ENCODE data around the gene TRIM7.

TRIM7 gene

GRCh38 chr5:181204826-181205760 is at the start of gene TRIM7:
Gene TRIM7, minus strand, starts transcription at chr5:181205196. Its CDS starts 86 bp downstream, at chr5:181205110.
- DNase-seq = no peak

DNA sequence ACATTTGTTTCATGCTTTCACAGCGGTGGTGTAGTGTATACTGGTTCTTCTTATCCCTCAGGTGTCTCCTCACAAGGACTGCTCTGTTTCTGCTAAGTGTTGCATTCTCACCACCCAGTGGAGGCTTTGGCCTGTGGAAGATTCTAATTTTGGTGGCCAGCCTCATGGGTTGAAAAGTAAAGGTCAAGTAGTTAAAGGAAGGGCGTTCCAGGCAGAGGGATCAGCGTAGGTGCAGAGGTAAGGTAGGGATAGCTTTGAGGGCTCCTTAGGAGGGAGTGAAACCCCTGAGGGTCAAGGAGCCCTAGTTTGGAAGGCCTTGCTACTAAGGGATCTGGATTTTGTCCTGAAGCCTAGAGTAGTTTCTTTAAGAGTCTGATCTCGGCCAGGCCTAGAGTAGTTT is 43.3 kb upstream of the TRIM7 start:
- DNase-seq = no peak

DNA sequence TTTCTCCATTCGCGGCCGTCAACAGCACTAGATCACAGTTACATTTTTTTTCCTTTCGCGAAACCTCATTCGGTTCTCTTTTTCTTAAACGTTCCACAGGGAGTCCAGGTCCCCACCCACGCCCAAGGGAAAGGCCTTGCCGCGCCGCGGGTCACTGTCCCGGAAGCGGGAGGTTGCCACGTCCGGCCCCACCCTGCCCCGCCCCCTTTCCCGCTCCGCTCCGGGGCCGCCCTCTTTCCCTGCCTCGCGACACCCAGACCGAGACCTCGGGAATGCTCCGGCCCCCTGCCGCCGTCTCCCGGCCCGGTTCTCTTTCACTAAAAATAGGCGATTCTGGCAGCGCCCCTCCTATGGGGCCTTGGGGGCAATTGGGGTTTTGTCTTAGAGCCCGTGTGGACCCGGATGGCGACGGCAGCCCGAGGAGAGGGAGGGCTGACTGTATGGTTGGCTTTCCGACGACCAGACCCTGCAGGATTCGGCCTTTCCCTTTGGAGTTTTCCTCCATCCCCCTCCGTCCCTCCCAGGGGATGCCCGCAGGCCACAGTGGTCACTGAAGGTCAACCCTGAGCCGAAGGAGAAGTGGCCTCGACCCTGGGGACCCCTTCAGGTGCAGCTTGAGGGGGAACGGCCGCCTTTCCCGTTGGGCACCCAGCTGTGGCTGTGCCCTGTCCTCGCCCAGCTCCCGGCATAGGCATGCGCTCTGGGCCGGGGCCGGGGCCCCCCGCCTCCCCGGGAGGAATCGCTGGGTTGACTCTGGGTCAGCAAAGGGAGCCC is 41.5 kb upstream of the TRIM7 start:
- no peak for DNase-seq

DNA sequence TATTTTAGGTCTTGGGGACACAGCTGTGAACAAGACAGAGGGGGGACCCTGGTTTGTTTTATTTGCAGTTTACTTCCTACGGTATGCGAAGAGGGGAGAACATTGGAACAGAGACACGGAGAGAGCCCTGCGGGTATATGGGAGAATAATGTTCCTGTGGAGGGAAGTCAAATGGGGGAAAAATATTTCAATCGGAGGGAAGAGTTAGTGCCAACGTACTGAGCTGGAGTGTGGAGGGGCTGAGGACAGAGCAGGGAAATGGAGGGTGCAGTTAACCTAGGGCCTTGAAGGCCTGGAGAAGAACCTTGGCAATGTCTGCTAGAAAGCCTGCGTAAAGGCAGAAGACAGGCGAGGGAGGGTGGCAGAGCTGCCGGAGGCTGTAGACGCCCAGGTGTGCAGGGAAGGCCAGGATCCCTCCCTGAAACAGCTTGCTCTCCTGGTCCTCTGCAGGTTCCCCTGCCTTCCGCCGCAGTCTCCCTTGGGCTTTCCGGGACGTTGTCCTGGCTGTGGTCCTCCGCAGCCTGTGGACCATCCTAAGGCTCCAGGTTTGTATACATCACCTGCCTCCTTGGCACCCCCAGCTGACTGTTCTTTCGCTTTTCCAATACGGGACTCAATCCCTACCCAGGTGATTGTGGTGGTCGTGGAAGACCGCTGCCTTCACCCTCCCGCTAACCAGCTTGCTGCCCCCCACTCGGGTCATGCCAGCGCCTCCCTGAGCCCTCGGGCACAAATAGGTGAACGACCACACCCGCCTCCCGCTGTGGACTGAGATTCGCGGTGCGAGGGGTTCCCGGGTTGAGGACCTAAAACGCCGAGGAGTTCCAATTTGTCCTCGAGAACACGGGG is 40.7 kb upstream of the TRIM7 start:
- DNase-seq = no peak

DNA sequence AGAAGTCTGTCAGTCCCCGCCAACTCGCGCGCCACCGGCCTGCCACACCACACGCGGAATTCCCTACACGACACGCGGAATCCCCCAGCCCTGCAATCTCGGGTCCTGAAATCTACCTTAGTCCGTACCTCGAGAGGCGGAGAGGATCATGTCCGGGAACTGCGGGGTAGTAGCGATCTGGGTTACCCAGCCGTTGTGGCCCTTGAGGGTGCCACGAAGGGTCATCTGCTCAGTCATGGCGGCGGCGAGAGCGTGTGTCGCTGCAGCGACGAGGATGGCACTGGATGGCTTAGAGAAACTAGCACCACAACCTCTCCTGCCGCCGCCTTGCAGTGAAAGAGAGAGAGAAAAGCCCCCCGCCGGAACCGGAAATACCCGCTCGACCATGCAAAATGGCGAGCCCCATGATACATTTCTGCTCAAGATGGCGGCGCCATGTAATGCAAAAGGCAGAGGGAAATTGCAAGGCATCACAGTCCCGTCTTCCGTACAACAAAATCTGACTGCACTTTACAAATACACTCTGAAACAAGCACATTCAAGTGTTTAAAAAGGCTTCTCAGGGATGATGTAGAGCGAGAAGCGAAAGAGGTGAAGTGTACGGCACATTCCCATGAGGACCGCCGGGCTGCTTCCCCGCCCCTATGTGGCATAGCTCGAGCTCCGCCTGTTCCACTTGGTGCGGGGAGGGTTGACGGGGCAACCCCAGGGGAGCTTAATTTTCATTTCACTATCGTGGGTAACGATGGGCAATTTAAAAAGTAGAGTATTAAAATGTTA is 38.8 kb upstream of the TRIM7 start, which contains the start of gene RACK1:
Gene RACK1, minus strand, starts transcription at position 343 of the 780 bp plus-strand sequence. Its CDS starts 106 bp downstream, at position 237.
- no peak for DNase-seq

DNA sequence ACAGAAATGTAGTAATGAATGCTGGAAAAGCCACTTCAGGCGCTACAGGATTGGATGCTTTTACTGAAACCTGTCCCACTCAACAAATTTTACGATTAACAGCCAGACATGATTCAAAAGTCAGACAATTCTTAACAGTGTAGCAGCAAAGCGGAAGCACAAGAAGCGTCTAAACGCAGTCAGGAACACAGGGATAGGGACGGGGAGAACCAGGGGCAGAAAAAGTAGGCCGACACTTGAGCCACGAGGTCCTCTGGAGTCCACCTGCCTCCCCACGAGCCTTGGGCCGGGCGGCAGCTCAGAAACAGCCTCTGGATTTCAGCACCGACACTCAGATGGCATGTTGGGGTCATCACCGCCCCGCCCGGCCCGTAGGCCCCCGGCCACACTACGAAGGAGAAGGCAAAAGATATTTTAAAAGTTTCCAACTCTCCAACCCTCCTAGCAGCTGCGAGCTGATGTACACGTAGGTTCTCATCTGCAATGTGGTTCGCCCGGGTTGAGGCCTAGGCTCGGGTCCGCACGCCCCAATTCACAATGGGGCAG is 38.1 kb upstream of the TRIM7 start:
- DNase-seq = no peak

- DNase-seq = no peak
Observed at GRCh38 chr5:181242031-181242451, 37.0 kb upstream of the TRIM7 start.

DNA sequence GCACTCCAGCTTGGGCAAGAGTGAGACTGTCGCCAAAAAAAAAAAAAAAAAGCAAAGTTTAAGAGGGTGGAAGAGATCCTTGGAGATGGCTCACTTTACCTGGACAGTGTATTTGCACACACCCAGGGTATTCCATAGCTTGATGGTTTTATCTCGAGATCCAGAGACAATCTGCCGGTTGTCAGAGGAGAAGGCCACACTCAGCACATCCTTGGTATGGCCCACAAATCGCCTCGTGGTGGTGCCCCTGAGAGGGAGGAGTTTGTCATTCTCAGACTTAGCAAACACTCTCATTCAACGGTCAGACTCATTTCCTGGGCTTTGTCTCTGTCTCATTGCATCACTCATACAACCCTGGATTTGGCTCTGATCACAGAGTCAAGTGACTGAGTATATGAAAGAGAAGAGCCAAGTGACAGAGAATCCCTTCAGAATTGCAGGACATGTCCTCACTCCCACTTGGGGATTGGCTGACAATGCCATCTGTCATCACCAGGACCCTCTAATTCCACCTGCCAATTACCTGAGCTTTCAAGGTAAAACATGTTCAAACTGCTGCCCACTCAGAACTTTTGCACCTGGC is 36.5 kb upstream of the TRIM7 start:
- DNase-seq = no peak

- DNase-seq = no peak
Observed at GRCh38 chr5:181239062-181239663, 34.2 kb upstream of the TRIM7 start.

- no peak for DNase-seq
Observed at GRCh38 chr5:181237729-181238385, 32.9 kb upstream of the TRIM7 start.

DNA sequence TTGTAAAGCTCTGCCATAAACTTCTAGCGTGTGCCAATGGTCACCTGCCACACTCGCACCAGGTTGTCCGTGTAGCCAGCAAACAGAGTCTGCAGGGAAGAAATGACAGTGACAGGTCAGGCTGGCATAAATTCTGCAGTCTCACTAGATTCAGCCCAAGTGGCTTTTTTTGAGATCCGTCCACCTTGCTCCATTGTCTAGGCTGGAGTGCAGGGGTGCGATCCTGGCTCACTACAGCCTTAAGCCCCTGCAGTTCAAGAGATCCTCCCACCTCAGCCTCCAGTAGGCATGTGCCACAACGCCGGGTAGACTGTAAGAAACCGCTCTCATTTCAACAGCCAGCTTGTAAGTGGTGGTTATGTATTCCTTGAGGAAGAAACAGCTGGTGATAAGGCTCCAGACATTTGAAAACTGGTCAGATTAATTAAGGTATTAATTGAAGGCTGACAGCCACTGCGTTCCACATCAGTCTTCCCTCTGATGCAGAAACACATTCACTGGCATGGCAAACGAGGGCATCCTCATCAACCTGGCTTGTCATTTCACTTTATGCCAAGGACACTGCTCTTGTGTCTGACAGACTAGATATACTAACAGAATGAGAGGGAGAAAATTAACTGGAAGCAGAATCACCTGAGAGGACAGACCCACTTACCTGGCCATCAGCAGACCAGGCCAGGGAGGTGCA is 32.1 kb upstream of the TRIM7 start:
- DNase-seq = no peak

- DNase-seq = no peak
Observed at GRCh38 chr5:181236471-181236870, 31.5 kb upstream of the TRIM7 start.

GRCh38 chr5:181235689-181236366 is 30.8 kb upstream of the TRIM7 start:
- no peak for DNase-seq

DNA sequence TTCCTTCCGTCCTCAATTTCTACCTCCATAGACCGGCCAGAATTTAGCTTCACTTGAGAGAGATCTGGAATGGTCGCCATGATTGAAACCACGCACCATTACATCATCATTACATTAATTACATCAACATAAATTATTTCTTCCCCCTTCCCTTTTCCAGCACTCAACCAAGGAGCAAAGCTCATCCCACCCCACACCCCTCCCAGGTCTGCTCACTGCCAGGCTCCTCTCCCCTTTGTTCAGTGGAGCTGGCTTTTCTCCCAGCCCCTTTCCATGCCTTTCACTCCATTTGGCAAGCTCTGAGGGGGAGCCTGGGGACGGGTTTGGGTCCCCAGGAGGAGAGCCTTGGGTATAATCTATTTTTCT is 30.3 kb upstream of the TRIM7 start:
- DNase-seq = no peak

DNA sequence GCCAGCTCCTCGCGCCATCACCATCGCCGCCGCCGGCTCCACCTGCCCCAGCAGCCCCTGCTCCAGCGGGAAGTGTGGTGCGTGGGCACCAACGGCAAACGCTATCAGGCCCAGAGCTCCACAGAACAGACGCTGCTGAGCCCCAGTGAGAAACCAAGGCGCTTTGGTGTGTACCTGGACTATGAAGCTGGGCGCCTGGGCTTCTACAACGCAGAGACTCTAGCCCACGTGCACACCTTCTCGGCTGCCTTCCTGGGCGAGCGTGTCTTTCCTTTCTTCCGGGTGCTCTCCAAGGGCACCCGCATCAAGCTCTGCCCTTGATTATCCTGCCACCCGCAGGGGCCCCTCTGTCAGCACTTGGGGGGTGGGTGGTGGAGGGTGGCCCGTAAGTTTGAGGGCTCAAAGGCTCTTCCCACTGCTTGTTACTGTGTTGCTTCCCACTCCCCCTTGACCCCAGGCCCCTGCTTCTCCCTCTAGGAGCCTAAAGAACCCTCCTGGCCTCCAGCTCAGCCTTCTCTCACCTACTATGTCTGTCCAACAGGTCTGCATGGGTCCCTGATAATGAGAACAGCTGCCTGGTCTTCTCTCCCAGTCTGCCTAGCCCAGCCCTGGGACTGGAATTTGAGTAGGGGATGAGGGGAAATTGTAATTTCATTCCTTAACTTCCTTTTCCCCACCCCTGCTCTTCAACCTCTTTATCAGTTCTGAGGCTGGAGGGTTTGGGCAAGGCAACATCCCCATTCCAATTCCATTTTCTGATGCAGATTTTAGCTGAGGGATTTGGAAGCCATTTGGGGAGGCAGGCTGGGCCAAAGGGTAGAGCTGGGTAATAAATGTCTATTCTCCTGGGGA is 29.7 kb upstream of the TRIM7 start:
- no peak for DNase-seq

- no peak for DNase-seq
Observed at GRCh38 chr5:181233801-181234454, 28.9 kb upstream of the TRIM7 start.

DNA sequence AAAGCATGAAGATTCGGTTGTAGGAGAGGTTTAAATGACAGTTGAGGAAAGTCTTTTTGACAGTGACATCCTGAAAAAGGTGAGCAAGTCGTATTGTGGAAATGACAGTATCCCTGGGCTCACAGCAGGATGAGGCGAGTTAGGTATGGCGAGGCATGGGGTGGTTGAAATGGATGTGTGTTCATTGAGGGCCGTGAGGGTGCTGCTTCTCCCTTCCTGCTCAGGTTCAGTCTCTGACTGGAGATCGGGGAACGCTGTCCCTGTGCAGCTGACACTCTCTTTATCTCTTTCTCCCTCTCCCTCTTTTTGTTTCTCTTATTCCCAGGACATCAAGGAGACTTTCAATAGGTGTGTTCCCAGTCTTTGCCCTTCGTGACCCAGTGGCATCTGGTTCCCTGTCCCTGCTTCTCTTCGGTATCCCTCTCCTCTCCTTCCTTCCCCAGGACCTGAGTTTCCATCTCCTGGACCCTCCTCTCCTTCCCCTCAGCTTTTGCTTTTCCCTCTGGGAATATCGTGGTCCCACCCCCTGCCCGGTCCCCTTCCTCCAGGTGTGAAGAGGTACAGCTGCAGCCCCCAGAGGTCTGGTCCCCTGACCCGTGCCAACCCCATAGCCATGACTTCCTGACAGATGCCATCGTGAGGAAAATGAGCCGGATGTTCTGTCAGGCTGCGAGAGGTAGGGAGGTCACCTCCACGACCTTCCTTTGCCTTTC is 28.2 kb upstream of the TRIM7 start:
- no peak for DNase-seq

Measured in hippocampal formation (tissue), 2 donors.